WTC11 (cell line): ENCODE data around the gene USP21. TPM values are rescaled to one million over a fixed set of nuclear protein-coding genes. Genes with fewer than 3 reads are reported as not detected.

Experiments
- ATAC-seq: fragments of 200-7000 bp; cut with Tn5 transposase; 2 replicates; pipeline ENCODE4 v1.10.0; 2021; ENCODE audit warnings: mild to moderate bottlenecking, moderate library complexity
- CTCF ChIA-PET: fragments of 300-600 bp; sonication (Branson Sonifier 250); formaldehyde crosslinking; loops from one replicate; lab custom pipeline; 2021; ENCODE audit warnings: antibody characterized with exemption; lab: Charles Lee
- POLR2A ChIA-PET: fragments of 350-600 bp; sonication (Branson Sonifier 250); formaldehyde crosslinking; loops from one replicate; lab custom pipeline; 2021; ENCODE audit warnings: antibody characterized with exemption; lab: Charles Lee
- DNase-seq: peaks from one replicate; pipeline ENCODE4 v3.0.0; 2021; ENCODE audit warnings: low spot score
- H3K27ac Mint-ChIP-seq: 2 replicates; pipeline ENCODE4 v1.8.0; 2021; ENCODE audit warnings: mixed read lengths
- H3K27me3 Mint-ChIP-seq: 2 replicates; pipeline ENCODE4 v1.8.0; 2021; ENCODE audit warnings: low read depth, mild to moderate bottlenecking, moderate library complexity, mixed read lengths
- H3K36me3 Mint-ChIP-seq: 2 replicates; pipeline ENCODE4 v1.8.0; 2021; ENCODE audit warnings: mixed read lengths
- H3K4me1 Mint-ChIP-seq: 2 replicates; pipeline ENCODE4 v1.8.0; 2022; ENCODE audit warnings: mixed read lengths
- H3K4me3 Mint-ChIP-seq: 2 replicates; pipeline ENCODE4 v1.8.0; 2021; ENCODE audit warnings: mild to moderate bottlenecking, moderate library complexity, mixed read lengths
- H3K9me3 Mint-ChIP-seq: 2 replicates; pipeline ENCODE4 v1.8.0; 2021; ENCODE audit warnings: mixed read lengths
- CREM ChIP-seq: sonication (generic); formaldehyde crosslinking; IDR thresholded peaks from 2 replicates; pipeline ENCODE4 v1.8.1; 2022; ENCODE audit warnings: mild to moderate bottlenecking, missing genetic modification reagents, moderate library complexity
- JUN ChIP-seq: sonication (generic); formaldehyde crosslinking; IDR thresholded peaks from 2 replicates; pipeline ENCODE4 v1.8.0; 2023; ENCODE audit warnings: mild to moderate bottlenecking, missing genetic modification reagents
- NFYB ChIP-seq: sonication (generic); formaldehyde crosslinking; conservative IDR thresholded peaks from 2 replicates; pipeline ENCODE4 v1.8.0; 2022; ENCODE audit warnings: low read depth, missing genetic modification reagents
- SMAD4 ChIP-seq: sonication (generic); formaldehyde crosslinking; IDR thresholded peaks from 2 replicates; pipeline ENCODE4 v1.8.0; 2022; ENCODE audit warnings: mild to moderate bottlenecking, missing genetic modification reagents
- SP1 ChIP-seq: sonication (generic); formaldehyde crosslinking; conservative IDR thresholded peaks from 2 replicates; pipeline ENCODE4 v1.8.1; 2022; ENCODE audit warnings: missing genetic modification reagents
- TP53 ChIP-seq: sonication (generic); formaldehyde crosslinking; IDR thresholded peaks from 2 replicates; pipeline ENCODE4 v1.8.1; 2023; ENCODE audit warnings: mild to moderate bottlenecking, missing genetic modification reagents
- USF2 ChIP-seq: sonication (generic); formaldehyde crosslinking; IDR thresholded peaks from 2 replicates; pipeline ENCODE4 v1.8.1; 2023; ENCODE audit warnings: mild to moderate bottlenecking, missing genetic modification reagents, moderate library complexity
- ZBTB21 ChIP-seq: sonication (generic); formaldehyde crosslinking; IDR thresholded peaks from 2 replicates; pipeline ENCODE4 v1.8.1; 2023; ENCODE audit warnings: mild to moderate bottlenecking, missing genetic modification reagents, borderline replicate concordance
- ZNF121 ChIP-seq: sonication (generic); formaldehyde crosslinking; IDR thresholded peaks from 2 replicates; pipeline ENCODE4 v1.8.0; 2023; ENCODE audit warnings: missing genetic modification reagents
- ZNF281 ChIP-seq: sonication (generic); formaldehyde crosslinking; IDR thresholded peaks from 2 replicates; pipeline ENCODE4 v1.8.0; 2023; ENCODE audit warnings: mild to moderate bottlenecking, missing genetic modification reagents
- ZNF532 ChIP-seq: fragments of 250-450 bp; sonication (Bioruptor Pico); IDR thresholded peaks from 2 replicates; pipeline ENCODE4 v1.9.0; 2021; ENCODE audit warnings: mild to moderate bottlenecking, borderline replicate concordance
- total RNA-seq: library from RNA; stranded (reverse); gene quantifications from 3 replicates; pipeline ENCODE4 v1.2.3, GENCODE V29; 2021
- TF ChIP-seq, protein P1 (sequence below): sonication (generic); formaldehyde crosslinking; IDR thresholded peaks from 2 replicates; pipeline ENCODE4 v1.8.1; 2023; ENCODE audit warnings: mild to moderate bottlenecking, missing genetic modification reagents
- TF ChIP-seq, protein P2 (sequence below): sonication (generic); formaldehyde crosslinking; IDR thresholded peaks from 2 replicates; pipeline ENCODE4 v1.8.1; 2022; ENCODE audit warnings: mild to moderate bottlenecking, moderate library complexity, missing genetic modification reagents
- TF ChIP-seq, protein P3 (sequence below): sonication (generic); formaldehyde crosslinking; IDR thresholded peaks from 2 replicates; pipeline ENCODE4 v1.8.0; 2022; ENCODE audit warnings: missing genetic modification reagents
- TF ChIP-seq, protein P4 (sequence below): sonication (generic); formaldehyde crosslinking; IDR thresholded peaks from 2 replicates; pipeline ENCODE4 v1.8.1; 2023; ENCODE audit warnings: mild to moderate bottlenecking, moderate library complexity, missing genetic modification reagents

USP21 gene
- total RNA-seq, 1 experiment from 2014 or later: 30.8 TPM

GRCh38 chr1:161189036-161189435 lies 29.7 kb downstream of the USP21 start:
- H3K4me3 Mint-ChIP-seq: no peak overlapping the region
- DNase-seq (no peak), ATAC-seq (no peak)
- no peaks in the 10 kb centered on the region for H3K27me3 Mint-ChIP-seq
- no peak for TF ChIP-seq SMAD4 (CRISPR knock-in tag)
- TF ChIP-seq JUN (CRISPR knock-in tag): no peak
- TF ChIP-seq, protein P1, sequence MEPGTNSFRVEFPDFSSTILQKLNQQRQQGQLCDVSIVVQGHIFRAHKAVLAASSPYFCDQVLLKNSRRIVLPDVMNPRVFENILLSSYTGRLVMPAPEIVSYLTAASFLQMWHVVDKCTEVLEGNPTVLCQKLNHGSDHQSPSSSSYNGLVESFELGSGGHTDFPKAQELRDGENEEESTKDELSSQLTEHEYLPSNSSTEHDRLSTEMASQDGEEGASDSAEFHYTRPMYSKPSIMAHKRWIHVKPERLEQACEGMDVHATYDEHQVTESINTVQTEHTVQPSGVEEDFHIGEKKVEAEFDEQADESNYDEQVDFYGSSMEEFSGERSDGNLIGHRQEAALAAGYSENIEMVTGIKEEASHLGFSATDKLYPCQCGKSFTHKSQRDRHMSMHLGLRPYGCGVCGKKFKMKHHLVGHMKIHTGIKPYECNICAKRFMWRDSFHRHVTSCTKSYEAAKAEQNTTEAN (CRISPR knock-in tag): no peak
- TF ChIP-seq NFYB: no peak
- no peak for TF ChIP-seq USF2 (CRISPR knock-in tag)
- no peak for TF ChIP-seq SP1 (CRISPR knock-in tag)
- no peak for TF ChIP-seq TP53 (CRISPR knock-in tag)
- TF ChIP-seq ZNF121: no peak
- ChIA-PET POLR2A (no interaction called here), CTCF (no interaction called here)
- H3K9me3 Mint-ChIP-seq: no peaks in the 10 kb centered on the region
- peaks cover 15% of the 10 kb centered on the region for H3K4me1 Mint-ChIP-seq
- no peak overlapping the region for H3K27ac Mint-ChIP-seq
- H3K36me3 Mint-ChIP-seq: 0 out of 2 replicates have a peak, but pooled peaks cover 3% of the 10 kb centered on the region

DNA sequence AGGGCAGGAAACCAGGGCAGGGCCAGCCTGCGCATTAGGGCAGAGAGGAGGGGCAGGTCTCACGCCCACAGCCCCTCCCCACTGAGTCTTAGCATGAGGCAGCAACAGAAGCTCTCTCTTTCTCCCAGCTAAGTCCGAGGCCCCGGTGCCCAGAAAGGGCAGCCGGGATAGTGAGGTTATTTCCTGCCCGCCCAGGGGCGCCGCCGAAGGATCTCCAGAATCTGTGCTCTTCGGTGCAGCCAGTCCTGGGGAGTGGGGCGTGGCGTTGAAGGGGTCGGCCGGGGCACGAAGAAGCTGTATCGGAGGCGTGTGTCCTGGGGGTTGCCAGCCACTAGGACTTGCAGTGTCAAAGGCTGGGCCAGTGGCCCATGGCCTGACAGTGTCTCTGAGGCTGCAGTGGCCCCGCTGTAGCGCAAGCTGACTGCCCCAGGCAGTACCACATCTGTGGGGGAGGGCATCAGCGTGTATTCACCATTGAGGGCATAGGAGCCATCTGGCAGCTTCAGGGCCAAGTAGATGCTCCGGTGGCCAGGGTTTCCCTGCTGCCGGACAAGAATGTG lies 31.7 kb downstream of the USP21 start:
- H3K27me3 Mint-ChIP-seq: no peaks in the 10 kb centered on the region
- DNase-seq (no peak), ATAC-seq (peak; percentile 74)
- H3K36me3 Mint-ChIP-seq: 0 out of 2 replicates have a peak, but pooled peaks cover 3% of the 10 kb centered on the region
- TF ChIP-seq, protein P2, sequence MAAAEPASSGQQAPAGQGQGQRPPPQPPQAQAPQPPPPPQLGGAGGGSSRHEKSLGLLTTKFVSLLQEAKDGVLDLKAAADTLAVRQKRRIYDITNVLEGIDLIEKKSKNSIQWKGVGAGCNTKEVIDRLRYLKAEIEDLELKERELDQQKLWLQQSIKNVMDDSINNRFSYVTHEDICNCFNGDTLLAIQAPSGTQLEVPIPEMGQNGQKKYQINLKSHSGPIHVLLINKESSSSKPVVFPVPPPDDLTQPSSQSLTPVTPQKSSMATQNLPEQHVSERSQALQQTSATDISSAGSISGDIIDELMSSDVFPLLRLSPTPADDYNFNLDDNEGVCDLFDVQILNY (CRISPR knock-in tag): no peak
- TF ChIP-seq, protein P3, sequence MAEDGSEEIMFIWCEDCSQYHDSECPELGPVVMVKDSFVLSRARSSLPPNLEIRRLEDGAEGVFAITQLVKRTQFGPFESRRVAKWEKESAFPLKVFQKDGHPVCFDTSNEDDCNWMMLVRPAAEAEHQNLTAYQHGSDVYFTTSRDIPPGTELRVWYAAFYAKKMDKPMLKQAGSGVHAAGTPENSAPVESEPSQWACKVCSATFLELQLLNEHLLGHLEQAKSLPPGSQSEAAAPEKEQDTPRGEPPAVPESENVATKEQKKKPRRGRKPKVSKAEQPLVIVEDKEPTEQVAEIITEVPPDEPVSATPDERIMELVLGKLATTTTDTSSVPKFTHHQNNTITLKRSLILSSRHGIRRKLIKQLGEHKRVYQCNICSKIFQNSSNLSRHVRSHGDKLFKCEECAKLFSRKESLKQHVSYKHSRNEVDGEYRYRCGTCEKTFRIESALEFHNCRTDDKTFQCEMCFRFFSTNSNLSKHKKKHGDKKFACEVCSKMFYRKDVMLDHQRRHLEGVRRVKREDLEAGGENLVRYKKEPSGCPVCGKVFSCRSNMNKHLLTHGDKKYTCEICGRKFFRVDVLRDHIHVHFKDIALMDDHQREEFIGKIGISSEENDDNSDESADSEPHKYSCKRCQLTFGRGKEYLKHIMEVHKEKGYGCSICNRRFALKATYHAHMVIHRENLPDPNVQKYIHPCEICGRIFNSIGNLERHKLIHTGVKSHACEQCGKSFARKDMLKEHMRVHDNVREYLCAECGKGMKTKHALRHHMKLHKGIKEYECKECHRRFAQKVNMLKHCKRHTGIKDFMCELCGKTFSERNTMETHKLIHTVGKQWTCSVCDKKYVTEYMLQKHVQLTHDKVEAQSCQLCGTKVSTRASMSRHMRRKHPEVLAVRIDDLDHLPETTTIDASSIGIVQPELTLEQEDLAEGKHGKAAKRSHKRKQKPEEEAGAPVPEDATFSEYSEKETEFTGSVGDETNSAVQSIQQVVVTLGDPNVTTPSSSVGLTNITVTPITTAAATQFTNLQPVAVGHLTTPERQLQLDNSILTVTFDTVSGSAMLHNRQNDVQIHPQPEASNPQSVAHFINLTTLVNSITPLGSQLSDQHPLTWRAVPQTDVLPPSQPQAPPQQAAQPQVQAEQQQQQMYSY (CRISPR knock-in tag): peak; percentile 83
- H3K4me1 Mint-ChIP-seq: peaks cover 11% of the 10 kb centered on the region
- no peaks in the 10 kb centered on the region for H3K9me3 Mint-ChIP-seq
- H3K4me3 Mint-ChIP-seq: peak overlapping the region; percentile 16; the same call in 1 of the 2 replicates
- ChIA-PET POLR2A (no interaction called here), CTCF (interaction anchor here (0.6 to 3.2 kb wide), 12 partner anchors 10 to 201 kb away, joined by 3 to 22 read pairs (median 4); partner anchors contain the start of genes B4GALT3, NDUFS2, PCP4L1 and PPOX)
- H3K27ac Mint-ChIP-seq: no peak overlapping the region

DNA sequence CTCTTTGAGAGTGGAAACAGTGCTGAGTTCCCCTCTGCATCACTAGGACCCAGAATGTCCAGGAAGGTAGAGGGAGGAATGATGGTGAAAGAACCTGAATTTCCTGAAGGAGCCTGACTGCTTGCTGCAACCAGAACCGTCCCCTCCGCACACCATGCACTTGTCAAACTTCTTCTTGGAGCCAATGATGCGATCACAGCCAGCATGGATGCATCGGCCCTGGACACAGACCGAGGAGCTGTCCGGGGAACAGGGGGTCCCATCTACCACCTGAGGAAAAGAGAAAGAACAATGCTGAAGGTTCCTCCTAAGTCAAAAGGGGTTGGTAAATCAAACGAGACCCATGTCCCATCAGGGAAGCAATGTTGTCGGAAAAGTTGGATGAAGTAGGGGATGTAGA lies 32.7 kb downstream of the USP21 start:
- ChIA-PET POLR2A (no interaction called here), CTCF (interaction anchor here (0.6 to 3.2 kb wide), 8 partner anchors 9 to 198 kb away, joined by 3 to 22 read pairs (median 6); partner anchors contain the start of genes B4GALT3, NDUFS2, PCP4L1 and PPOX)
- DNase-seq: no peak
- no peak overlapping the region for H3K27ac Mint-ChIP-seq
- H3K4me3 Mint-ChIP-seq: no peak overlapping the region
- 0 out of 2 replicates have a peak, but pooled peaks cover 3% of the 10 kb centered on the region for H3K36me3 Mint-ChIP-seq
- H3K4me1 Mint-ChIP-seq: peaks cover 16% of the 10 kb centered on the region
- ATAC-seq: no peak
- H3K27me3 Mint-ChIP-seq: no peaks in the 10 kb centered on the region
- no peaks in the 10 kb centered on the region for H3K9me3 Mint-ChIP-seq
- TF ChIP-seq ZNF532 (CRISPR knock-in tag): no peak
- no peak for TF ChIP-seq ZNF281 (CRISPR knock-in tag)
- TF ChIP-seq, protein P4, sequence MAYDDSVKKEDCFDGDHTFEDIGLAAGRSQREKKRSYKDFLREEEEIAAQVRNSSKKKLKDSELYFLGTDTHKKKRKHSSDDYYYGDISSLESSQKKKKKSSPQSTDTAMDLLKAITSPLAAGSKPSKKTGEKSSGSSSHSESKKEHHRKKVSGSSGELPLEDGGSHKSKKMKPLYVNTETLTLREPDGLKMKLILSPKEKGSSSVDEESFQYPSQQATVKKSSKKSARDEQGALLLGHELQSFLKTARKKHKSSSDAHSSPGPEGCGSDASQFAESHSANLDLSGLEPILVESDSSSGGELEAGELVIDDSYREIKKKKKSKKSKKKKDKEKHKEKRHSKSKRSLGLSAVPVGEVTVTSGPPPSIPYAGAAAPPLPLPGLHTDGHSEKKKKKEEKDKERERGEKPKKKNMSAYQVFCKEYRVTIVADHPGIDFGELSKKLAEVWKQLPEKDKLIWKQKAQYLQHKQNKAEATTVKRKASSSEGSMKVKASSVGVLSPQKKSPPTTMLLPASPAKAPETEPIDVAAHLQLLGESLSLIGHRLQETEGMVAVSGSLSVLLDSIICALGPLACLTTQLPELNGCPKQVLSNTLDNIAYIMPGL (CRISPR knock-in tag): no peak
- no peak for TF ChIP-seq ZBTB21 (CRISPR knock-in tag)
- no peak for TF ChIP-seq CREM
